NCI-H187 treated with DMSO at 0.1 percent for 48 hours (cell line): Measurements from ENCODE around the gene KAT5.
"Not testable (repeated sequence)": the region's sequence is repeated elsewhere in the genome, so short reads cannot be mapped to it uniquely, and the experiment has no call there.

Source experiments
- DNase-seq: peaks from one replicate; lab custom pipeline; 2025; lab: John Stamatoyannopoulos, UW

KAT5 gene

GRCh38 chr11:65744026-65744698, 32.1 kb downstream of the KAT5 start:
- DNase-seq, result no peak

- no peak for DNase-seq
These were observed 32.6 kb downstream of the KAT5 start for GRCh38 chr11:65744699-65745042.

GRCh38 chr11:65745049-65745448, 33.0 kb downstream of the KAT5 start:
- DNase-seq, result no peak

DNA sequence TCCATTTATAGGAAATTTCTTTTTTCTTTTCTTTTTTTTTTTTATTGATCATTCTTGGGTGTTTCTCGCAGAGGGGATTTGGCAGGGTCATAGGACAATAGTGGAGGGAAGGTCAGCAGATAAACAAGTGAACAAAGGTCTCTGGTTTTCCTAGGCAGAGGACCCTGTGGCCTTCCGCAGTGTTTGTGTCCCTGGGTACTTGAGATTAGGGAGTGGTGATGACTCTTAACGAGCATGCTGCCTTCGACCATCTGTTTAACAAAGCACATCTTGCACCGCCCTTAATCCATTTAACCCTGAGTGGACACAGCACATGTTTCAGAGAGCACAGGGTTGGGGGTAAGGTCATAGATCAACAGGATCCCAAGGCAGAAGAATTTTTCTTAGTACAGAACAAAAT, 50.1 kb downstream of the KAT5 start:
- DNase-seq, result not testable (repeated sequence)

GRCh38 chr11:65762816-65763215, 50.8 kb downstream of the KAT5 start:
- not testable (repeated sequence) for DNase-seq

- no peak for DNase-seq
These were observed 52.4 kb downstream of the KAT5 start for GRCh38 chr11:65764434-65764833.

DNA sequence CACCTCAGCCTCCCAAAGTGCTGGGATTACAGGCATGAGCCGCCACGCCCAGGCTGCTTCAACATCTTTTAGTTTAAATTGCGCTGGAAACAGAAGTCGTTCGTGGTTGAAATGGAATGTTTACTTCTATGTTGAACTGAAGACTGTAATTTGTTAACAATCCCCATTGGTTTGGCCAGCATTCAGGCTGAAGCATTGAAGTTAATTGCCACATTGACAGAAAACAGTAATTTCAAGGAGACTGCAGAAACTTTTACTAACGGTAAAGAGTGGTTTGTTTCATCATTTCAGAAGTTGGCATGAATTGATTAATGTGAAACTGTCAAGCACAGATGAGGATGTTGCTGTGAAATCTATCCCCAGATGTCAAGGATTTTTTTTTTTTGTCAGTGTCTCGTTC, 54.5 kb downstream of the KAT5 start:
- DNase-seq, result no peak

DNA sequence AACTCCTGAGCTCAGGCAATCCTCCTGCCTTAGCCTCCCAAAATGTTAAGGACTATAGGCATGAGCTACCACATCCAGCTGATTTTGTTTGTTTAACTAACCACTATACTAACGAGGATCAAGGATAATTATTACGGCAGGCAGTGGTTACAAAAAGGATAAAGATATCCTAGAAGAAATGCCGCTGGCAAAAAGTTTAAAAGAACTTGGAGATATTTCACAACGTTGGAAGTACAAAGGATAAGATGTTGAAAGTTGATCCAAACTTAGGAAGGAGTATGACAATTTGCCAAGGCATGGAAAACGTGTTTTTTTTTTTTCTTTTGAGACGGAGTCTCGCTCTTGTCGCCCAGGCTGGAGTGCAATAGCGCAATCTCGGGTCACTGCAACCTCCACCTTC, 55.4 kb downstream of the KAT5 start:
- no peak for DNase-seq

DNA sequence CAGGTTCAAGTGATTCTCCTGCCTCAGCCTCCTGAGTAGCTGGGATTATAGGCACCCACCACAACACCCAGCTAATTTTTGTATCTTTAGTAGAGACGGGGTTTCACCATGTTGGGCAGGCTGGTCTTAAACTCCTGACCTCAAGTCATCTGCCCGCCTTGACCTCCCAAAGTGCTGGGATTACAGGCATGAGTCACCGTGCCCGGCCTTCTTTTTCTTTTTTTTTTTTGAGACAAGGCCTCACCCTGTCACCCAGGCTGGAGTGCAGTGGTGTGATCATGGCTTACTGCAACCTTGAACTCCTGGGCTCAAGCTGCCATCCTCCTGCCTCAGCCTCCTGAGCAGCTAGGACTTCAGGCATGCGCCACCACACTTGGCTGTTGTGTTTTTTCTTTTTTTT, 55.8 kb downstream of the KAT5 start:
- not testable (repeated sequence) for DNase-seq
